HG03457 (cell line): ENCODE results near the gene NDUFS7.

ENCODE experiments used
- ATAC-seq: cut with Tn5 transposase; IDR thresholded peaks from one replicate; pipeline ENCODE4 v1.9.1; 2021; ENCODE audit warnings: moderate number of reproducible peaks; ENCODE audit not compliant: unreplicated experiment

NDUFS7 gene

GRCh38 chr19:1384478-1385110 lies 887 bp downstream of the NDUFS7 start:
- no peak for ATAC-seq

- ATAC-seq: no peak
Observed at GRCh38 chr19:1385816-1386215, 2.1 kb downstream of the NDUFS7 start.

- no peak for ATAC-seq
Observed at GRCh38 chr19:1386945-1387683, 3.4 kb downstream of the NDUFS7 start.

- no peak for ATAC-seq
Observed at GRCh38 chr19:1387684-1388636, 4.3 kb downstream of the NDUFS7 start.

GRCh38 chr19:1388637-1389026 lies 4.9 kb downstream of the NDUFS7 start:
- ATAC-seq: no peak

- no peak for ATAC-seq
Observed at GRCh38 chr19:1389033-1389940, 5.6 kb downstream of the NDUFS7 start.

GRCh38 chr19:1390890-1391423 lies 7.2 kb downstream of the NDUFS7 start:
- no peak for ATAC-seq

- ATAC-seq: no peak
Observed at GRCh38 chr19:1392407-1392806, 8.7 kb downstream of the NDUFS7 start.

- ATAC-seq: no peak
Observed at GRCh38 chr19:1392939-1393530, 9.3 kb downstream of the NDUFS7 start.

- ATAC-seq: no peak
Observed at GRCh38 chr19:1393841-1394240, 10.1 kb downstream of the NDUFS7 start.

- ATAC-seq: no peak
Observed at GRCh38 chr19:1394252-1395193, 10.8 kb downstream of the NDUFS7 start.

GRCh38 chr19:1395194-1396018 lies 11.7 kb downstream of the NDUFS7 start:
- ATAC-seq: no peak

GRCh38 chr19:1396019-1396767 lies 12.5 kb downstream of the NDUFS7 start:
- no peak for ATAC-seq

GRCh38 chr19:1396768-1397679 lies 13.3 kb downstream of the NDUFS7 start:
- ATAC-seq: no peak

- no peak for ATAC-seq
Observed at GRCh38 chr19:1397838-1398237, 14.1 kb downstream of the NDUFS7 start.

GRCh38 chr19:1399079-1399478 lies 15.4 kb downstream of the NDUFS7 start:
- ATAC-seq: no peak
